Astrocyte (in vitro differentiated cells and primary cell): ENCODE measurements around the gene PRDM15. TPM values are rescaled to one million over a fixed set of nuclear protein-coding genes. Genes with fewer than 3 reads are reported as not detected.

Experiments used
- DNase-seq: peaks from one replicate; pipeline ENCODE4 v3.0.0-alpha.2; 2010; ENCODE audit warnings: low read depth
- FAIRE-seq: peaks from 2 replicates; lab custom pipeline; 2011; peaks lifted over from hg19 to GRCh38; lab: Jason Lieb, UNC
- H2AFZ ChIP-seq: 2 replicates; pipeline ENCODE4 v1.6.0; 2012; ENCODE audit warnings: low read depth, low read length, inconsistent platforms
- H3K27ac ChIP-seq: 2 replicates; pipeline ENCODE4 v1.5.1; 2011; ENCODE audit warnings: low read depth, low read length, inconsistent platforms
- H3K27me3 ChIP-seq: 2 replicates; pipeline ENCODE4 v1.6.0; 2011; ENCODE audit warnings: low read length, inconsistent platforms; ENCODE audit not compliant: insufficient read depth
- H3K36me3 ChIP-seq: 2 replicates; pipeline ENCODE4 v1.5.1; 2011; ENCODE audit warnings: low read length, inconsistent platforms; ENCODE audit not compliant: insufficient read depth
- H3K4me1 ChIP-seq: 2 replicates; pipeline ENCODE4 v1.5.1; 2011; ENCODE audit warnings: low read length, inconsistent platforms; ENCODE audit not compliant: insufficient read depth
- H3K4me2 ChIP-seq: 2 replicates; pipeline ENCODE4 v1.6.0; 2012; ENCODE audit warnings: low read length, inconsistent platforms
- H3K4me3 ChIP-seq: 2 replicates; pipeline ENCODE4 v1.5.1; 2011; ENCODE audit warnings: low read depth, mild to moderate bottlenecking, low read length, inconsistent platforms; ENCODE audit not compliant: insufficient read depth
- H3K79me2 ChIP-seq: 2 replicates; pipeline ENCODE4 v1.6.0; 2012; ENCODE audit warnings: mild to moderate bottlenecking, low read length, inconsistent platforms; ENCODE audit not compliant: insufficient read depth
- H3K9ac ChIP-seq: 2 replicates; pipeline ENCODE4 v1.6.0; 2012; ENCODE audit warnings: mild to moderate bottlenecking, low read length, inconsistent platforms
- H3K9me3 ChIP-seq: 2 replicates; pipeline ENCODE4 v1.5.1; 2012; ENCODE audit warnings: low read depth, mild to moderate bottlenecking, low read length, inconsistent platforms; ENCODE audit not compliant: insufficient read depth
- H4K20me1 ChIP-seq: 2 replicates; pipeline ENCODE4 v1.6.0; 2012; ENCODE audit warnings: low read length, inconsistent platforms; ENCODE audit not compliant: insufficient read depth
- H3K27ac Mint-ChIP-seq: one replicate; pipeline ENCODE4 v1.8.0; 2021; ENCODE audit warnings: mild to moderate bottlenecking, mixed read lengths; ENCODE audit not compliant: unreplicated experiment
- H3K27me3 Mint-ChIP-seq: one replicate; pipeline ENCODE4 v1.8.0; 2021; ENCODE audit warnings: low read depth, mixed read lengths; ENCODE audit not compliant: unreplicated experiment
- H3K36me3 Mint-ChIP-seq: one replicate; pipeline ENCODE4 v1.8.0; 2021; ENCODE audit warnings: low read depth, mixed read lengths; ENCODE audit not compliant: unreplicated experiment
- H3K4me1 Mint-ChIP-seq: one replicate; pipeline ENCODE4 v1.8.0; 2021; ENCODE audit warnings: low read depth, mixed read lengths; ENCODE audit not compliant: unreplicated experiment
- H3K4me3 Mint-ChIP-seq: one replicate; pipeline ENCODE4 v1.8.0; 2021; ENCODE audit warnings: mild to moderate bottlenecking, moderate library complexity, mixed read lengths; ENCODE audit not compliant: unreplicated experiment
- H3K9me3 Mint-ChIP-seq: one replicate; pipeline ENCODE4 v1.8.0; 2021; ENCODE audit warnings: mild to moderate bottlenecking, mixed read lengths; ENCODE audit not compliant: unreplicated experiment
- EZH2 ChIP-seq: IDR thresholded peaks from 2 replicates; pipeline ENCODE4 v1.6.1; 2012; ENCODE audit warnings: mild to moderate bottlenecking, low read length, inconsistent platforms; ENCODE audit not compliant: insufficient read depth
- total RNA-seq: library from RNA; stranded (reverse); gene quantifications from 2 replicates; pipeline ENCODE4 v1.2.1, GENCODE V29; 2021
- TF ChIP-seq, protein P1 (sequence below): IDR thresholded peaks from 2 replicates; pipeline ENCODE4 v1.5.1; 2011; ENCODE audit warnings: low read depth, mild to moderate bottlenecking, inconsistent platforms, low read length, moderate library complexity; ENCODE audit not compliant: insufficient read depth

PRDM15 gene
- total RNA-seq, 1 donor from 2014 or later: 6.8 TPM

DNA sequence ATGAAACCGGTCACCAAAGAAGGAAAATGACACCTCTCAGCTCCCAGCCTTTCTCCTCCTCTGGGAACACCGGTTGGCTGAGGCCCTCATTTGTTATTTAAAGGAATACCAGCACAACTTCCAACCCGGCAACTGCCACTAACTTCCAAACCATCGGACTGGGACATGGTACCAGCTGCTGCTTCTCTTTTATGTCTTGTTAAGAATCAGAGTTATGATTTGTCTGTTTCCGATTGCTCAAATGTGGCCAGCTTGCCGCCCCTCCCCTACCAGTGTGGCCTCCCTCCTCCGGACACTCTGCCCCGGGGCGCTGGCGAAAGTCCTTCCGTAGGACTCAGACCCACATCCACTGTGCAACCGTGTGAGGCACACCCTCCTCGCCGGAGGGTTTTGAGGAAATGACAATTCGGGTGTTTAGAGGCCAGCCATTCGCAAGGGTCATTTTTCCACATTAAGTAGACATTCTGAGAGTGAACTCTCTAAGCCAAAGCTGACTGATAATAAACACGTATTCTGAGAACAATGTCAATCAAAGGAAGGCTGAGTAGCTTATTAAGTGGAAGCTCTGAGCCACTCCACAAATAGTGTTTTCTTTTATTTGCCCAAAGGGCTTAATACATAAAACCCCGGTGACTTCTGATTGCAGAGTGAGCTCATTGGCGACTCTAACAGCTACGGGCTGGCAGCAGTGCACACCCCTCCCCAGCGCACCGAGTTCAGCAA lies 117.8 kb downstream of the PRDM15 start:
- Mint-ChIP-seq H3K4me1 (peaks cover 16% of the 10 kb centered on the region), H3K9me3 (peaks cover 6% of the 10 kb centered on the region), H3K27ac (peak overlapping the region; percentile 34), H3K4me3 (peak overlapping the region; percentile 68), H3K27me3 (peaks cover 36% of the 10 kb centered on the region), H3K36me3 (no peaks in the 10 kb centered on the region)
- Histone ChIP-seq H3K4me2 (peak overlapping the region; percentile 68), H3K27me3 (peaks cover 23% of the 10 kb centered on the region), H3K9ac (peak overlapping the region; percentile 14), H3K4me3 (peak overlapping the region; percentile 22), H3K9me3 (no peaks in the 10 kb centered on the region), H2AFZ (no peak overlapping the region), H4K20me1 (peaks cover 3% of the 10 kb centered on the region), H3K36me3 (no peaks in the 10 kb centered on the region), H3K4me1 (peaks cover 15% of the 10 kb centered on the region), H3K79me2 (peaks cover 8% of the 10 kb centered on the region), H3K27ac (no peak overlapping the region)
- TF ChIP-seq, protein P1, sequence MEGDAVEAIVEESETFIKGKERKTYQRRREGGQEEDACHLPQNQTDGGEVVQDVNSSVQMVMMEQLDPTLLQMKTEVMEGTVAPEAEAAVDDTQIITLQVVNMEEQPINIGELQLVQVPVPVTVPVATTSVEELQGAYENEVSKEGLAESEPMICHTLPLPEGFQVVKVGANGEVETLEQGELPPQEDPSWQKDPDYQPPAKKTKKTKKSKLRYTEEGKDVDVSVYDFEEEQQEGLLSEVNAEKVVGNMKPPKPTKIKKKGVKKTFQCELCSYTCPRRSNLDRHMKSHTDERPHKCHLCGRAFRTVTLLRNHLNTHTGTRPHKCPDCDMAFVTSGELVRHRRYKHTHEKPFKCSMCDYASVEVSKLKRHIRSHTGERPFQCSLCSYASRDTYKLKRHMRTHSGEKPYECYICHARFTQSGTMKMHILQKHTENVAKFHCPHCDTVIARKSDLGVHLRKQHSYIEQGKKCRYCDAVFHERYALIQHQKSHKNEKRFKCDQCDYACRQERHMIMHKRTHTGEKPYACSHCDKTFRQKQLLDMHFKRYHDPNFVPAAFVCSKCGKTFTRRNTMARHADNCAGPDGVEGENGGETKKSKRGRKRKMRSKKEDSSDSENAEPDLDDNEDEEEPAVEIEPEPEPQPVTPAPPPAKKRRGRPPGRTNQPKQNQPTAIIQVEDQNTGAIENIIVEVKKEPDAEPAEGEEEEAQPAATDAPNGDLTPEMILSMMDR: no peak
- no peak for FAIRE-seq
- DNase-seq: no peak

DNA sequence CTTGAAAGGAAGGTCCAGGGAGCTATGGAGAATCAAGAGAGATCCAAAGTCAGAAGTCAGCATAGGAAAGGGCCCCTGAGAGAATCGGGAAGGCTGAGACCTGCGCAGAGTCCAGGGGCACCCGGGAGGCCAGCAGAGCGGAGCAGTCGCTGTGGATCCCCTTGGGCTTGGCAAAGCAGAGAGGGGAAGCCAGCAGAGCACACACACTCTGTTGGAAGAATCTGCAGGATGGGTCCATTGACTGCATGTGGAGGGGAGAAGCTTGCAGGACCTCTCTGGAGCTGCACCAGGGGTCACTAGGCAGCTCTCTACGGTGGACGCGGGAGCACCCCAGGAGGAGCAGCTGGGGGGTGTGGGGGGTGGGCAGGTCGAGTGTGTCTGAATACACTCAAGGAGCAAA lies 118.7 kb downstream of the PRDM15 start:
- peaks cover 7% of the 10 kb centered on the region for H3K79me2 ChIP-seq
- no peak overlapping the region for H3K4me2 ChIP-seq
- no peak for DNase-seq
- H3K9me3 ChIP-seq: no peaks in the 10 kb centered on the region
- no peak overlapping the region for H3K4me3 ChIP-seq
- H3K9ac ChIP-seq: no peak overlapping the region
- H3K27ac Mint-ChIP-seq: no peak overlapping the region
- peaks cover 32% of the 10 kb centered on the region for H3K27me3 Mint-ChIP-seq
- no peak overlapping the region for H3K27ac ChIP-seq
- H3K4me3 Mint-ChIP-seq: no peak overlapping the region
- no peaks in the 10 kb centered on the region for H3K36me3 Mint-ChIP-seq
- TF ChIP-seq EZH2: no peak
- TF ChIP-seq, protein P1: no peak
- H3K4me1 Mint-ChIP-seq: peaks cover 16% of the 10 kb centered on the region
- no peak for FAIRE-seq
- peaks cover 14% of the 10 kb centered on the region for H3K27me3 ChIP-seq
- peaks cover 15% of the 10 kb centered on the region for H3K4me1 ChIP-seq
- no peaks in the 10 kb centered on the region for H3K36me3 ChIP-seq
- H4K20me1 ChIP-seq: peaks cover 3% of the 10 kb centered on the region
- H2AFZ ChIP-seq: no peak overlapping the region
- H3K9me3 Mint-ChIP-seq: peaks cover 2% of the 10 kb centered on the region

DNA sequence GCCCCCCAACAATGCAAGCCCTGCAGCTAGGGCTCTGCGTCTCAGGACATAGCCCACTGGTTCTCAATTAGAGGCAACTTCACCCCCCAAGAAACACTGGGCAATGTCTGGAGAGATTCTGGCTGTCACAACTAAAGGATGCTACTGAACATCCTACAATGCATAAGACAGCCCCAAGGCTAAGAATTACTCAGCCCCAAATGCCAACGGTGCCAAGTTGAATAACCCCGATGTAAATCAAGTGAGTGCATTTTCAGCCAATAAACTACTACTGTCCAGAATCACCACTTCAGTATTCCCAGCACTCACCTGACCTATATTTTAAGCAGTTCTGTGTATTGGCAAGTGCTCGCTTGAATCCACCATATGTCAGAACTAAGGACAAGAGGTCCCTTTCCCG lies 119.2 kb downstream of the PRDM15 start:
- H3K36me3 ChIP-seq: no peaks in the 10 kb centered on the region
- no peak for DNase-seq
- no peak overlapping the region for H3K4me2 ChIP-seq
- peaks cover 15% of the 10 kb centered on the region for H3K4me1 ChIP-seq
- H3K36me3 Mint-ChIP-seq: no peaks in the 10 kb centered on the region
- H3K27me3 Mint-ChIP-seq: peaks cover 27% of the 10 kb centered on the region
- H3K9ac ChIP-seq: no peak overlapping the region
- peaks cover 3% of the 10 kb centered on the region for H4K20me1 ChIP-seq
- H3K4me1 Mint-ChIP-seq: peaks cover 16% of the 10 kb centered on the region
- no peak for FAIRE-seq
- no peaks in the 10 kb centered on the region for H3K9me3 ChIP-seq
- H3K27me3 ChIP-seq: peaks cover 10% of the 10 kb centered on the region
- no peak overlapping the region for H3K27ac ChIP-seq
- H3K4me3 ChIP-seq: no peak overlapping the region
- H3K9me3 Mint-ChIP-seq: no peaks in the 10 kb centered on the region
- peaks cover 5% of the 10 kb centered on the region for H3K79me2 ChIP-seq
- no peak for TF ChIP-seq EZH2
- H2AFZ ChIP-seq: no peak overlapping the region
- H3K4me3 Mint-ChIP-seq: no peak overlapping the region
- no peak overlapping the region for H3K27ac Mint-ChIP-seq
